Breast epithelium (tissue), 4 donors: Measurements from ENCODE around the gene FOXC1. TPM values are rescaled to one million over a fixed set of nuclear protein-coding genes. Genes with fewer than 3 reads are reported as not detected.

ENCODE experiments used
- DNase-seq, 2 donors: peaks; one replicate each; pipeline ENCODE4 v3.0.0-alpha.2; 2019; ENCODE audit warnings: low spot score in 2 of 2
- H3K27ac ChIP-seq, 2 donors: fragments of 200-600 bp; sonication (generic) in 1 of 2; one replicate each; pipeline ENCODE4 v1.5.1; 2016 to 2019; ENCODE audit warnings: mild to moderate bottlenecking in 1 of 2
- H3K27me3 ChIP-seq, 2 donors: fragments of 200-600 bp; sonication (generic) in 1 of 2; one replicate each; pipeline versions ENCODE4 v1.5.1 to v1.6.0; 2017 to 2019; ENCODE audit warnings: control low read depth in 1 of 2, mild to moderate bottlenecking in 1 of 2
- H3K36me3 ChIP-seq: fragments of 200-600 bp; one replicate; pipeline ENCODE4 v1.5.1; 2019
- H3K4me1 ChIP-seq, 2 donors: fragments of 200-600 bp; sonication (generic); one replicate each; pipeline ENCODE4 v1.5.1; 2016 to 2019; ENCODE audit warnings: control low read depth in 1 of 2
- H3K4me3 ChIP-seq, 3 donors: fragments of 200-600 bp; sonication (generic); 1 replicate in 2 of 3; 2 replicates in 1 of 3; pipeline ENCODE4 v1.5.1; 2016 to 2019; ENCODE audit warnings: mild to moderate bottlenecking in 3 of 3, moderate library complexity in 2 of 3
- H3K9me3 ChIP-seq, 2 donors: fragments of 200-600 bp; sonication (generic) in 1 of 2; one replicate each; pipeline ENCODE4 v1.5.1; 2016 to 2019; ENCODE audit warnings: control low read depth in 1 of 2
- CTCF ChIP-seq, 3 donors: fragments of 450-650 bp; IDR thresholded peaks; one replicate each; pipeline ENCODE4 v1.5.1; 2016 to 2017; ENCODE audit warnings: antibody characterized with exemption in 3 of 3, mild to moderate bottlenecking in 3 of 3, moderate library complexity in 3 of 3
- POLR2A ChIP-seq: fragments of 450-650 bp; IDR thresholded peaks from one replicate; pipeline ENCODE4 v1.6.1; 2016; ENCODE audit warnings: antibody characterized with exemption, mild to moderate bottlenecking, moderate library complexity
- POLR2AphosphoS5 ChIP-seq, 3 donors: sonication (generic); formaldehyde crosslinking; IDR thresholded peaks; one replicate each; pipeline ENCODE4 v1.6.1; 2017; ENCODE audit warnings: antibody characterized with exemption in 3 of 3
- intact Hi-C: fragments of 100-400 bp; cut with DNase I; formaldehyde crosslinking; loops from one replicate; pipeline ENCODE4 v1.15.1; 2023; ENCODE audit warnings: low total_unique reads
- total RNA-seq, 3 donors: library from RNA; depleted of rRNA; stranded (reverse); fragments of >200 nt; gene quantifications; one replicate each; pipeline ENCODE4 v1.1.0, GENCODE V29; 2016

FOXC1 gene
- total RNA-seq, 3 donors from 2014 or later = 3.7 to 13.2 (median 7.5) TPM

DNA sequence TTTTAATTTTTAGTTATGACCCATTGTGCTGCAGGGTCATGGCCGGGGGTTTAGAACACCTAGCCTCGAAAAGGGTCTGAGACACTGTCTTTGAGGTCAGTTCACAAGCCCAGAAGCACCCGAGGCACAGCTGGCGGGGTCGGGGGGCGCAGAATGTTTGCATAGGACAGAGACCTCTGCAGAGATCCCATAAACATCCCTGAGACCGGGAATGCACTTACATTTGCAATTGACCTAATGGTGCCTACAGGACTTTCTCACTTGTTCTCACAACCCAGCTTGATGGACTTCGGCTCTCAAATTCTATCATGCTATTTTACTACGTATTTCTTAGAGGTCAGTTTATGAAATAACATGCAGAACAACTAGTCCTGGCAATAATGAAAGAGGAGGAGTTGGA is 33.5 kb upstream of the FOXC1 start:
- H3K27ac ChIP-seq = peak overlapping the region; percentile 92 to 96
- H3K4me1 ChIP-seq = peaks cover 0 to 32% of the 10 kb centered on the region in 2 donors
- no peaks in the 10 kb centered on the region for H3K36me3 ChIP-seq
- intact Hi-C loops = no loop called here
- no peak for TF ChIP-seq CTCF (IDR thresholded peaks at IDR 0.05)
- no peak for TF ChIP-seq POLR2AphosphoS5 (IDR thresholded peaks at IDR 0.05)
- TF ChIP-seq POLR2A = no peak
- DNase-seq = no peak
- H3K4me3 ChIP-seq = peak overlapping the region in 1 of 3 donors; percentile 61
- H3K27me3 ChIP-seq = no peaks in the 10 kb centered on the region
- H3K9me3 ChIP-seq = no peaks in the 10 kb centered on the region

GRCh38 chr6:1576711-1577110 is 33.0 kb upstream of the FOXC1 start:
- Histone ChIP-seq H3K36me3 (no peaks in the 10 kb centered on the region), H3K4me1 (peaks cover 0 to 32% of the 10 kb centered on the region in 2 donors), H3K9me3 (no peaks in the 10 kb centered on the region), H3K4me3 (no peak overlapping the region), H3K27ac (peak overlapping the region; percentile 92 to 96), H3K27me3 (no peaks in the 10 kb centered on the region)
- DNase-seq = no peak
- TF ChIP-seq POLR2AphosphoS5 (IDR thresholded peaks at IDR 0.05) (no peak), POLR2A (no peak), CTCF (IDR thresholded peaks at IDR 0.05) (no peak)
- intact Hi-C loops = no loop called here

- Histone ChIP-seq H3K27ac (peak overlapping the region; percentile 92 to 96), H3K27me3 (no peaks in the 10 kb centered on the region), H3K9me3 (no peaks in the 10 kb centered on the region), H3K4me1 (peaks cover 0 to 32% of the 10 kb centered on the region in 2 donors), H3K36me3 (no peaks in the 10 kb centered on the region), H3K4me3 (no peak overlapping the region)
- no peak for TF ChIP-seq CTCF (IDR thresholded peaks at IDR 0.05)
- no peak for TF ChIP-seq POLR2A
- TF ChIP-seq POLR2AphosphoS5 (IDR thresholded peaks at IDR 0.05) = no peak
- DNase-seq = no peak
- intact Hi-C loops = no loop called here
These were observed 32.5 kb upstream of the FOXC1 start for GRCh38 chr6:1577146-1577680.

- TF ChIP-seq CTCF (IDR thresholded peaks at IDR 0.05) = no peak
- TF ChIP-seq POLR2AphosphoS5 (IDR thresholded peaks at IDR 0.05) = no peak
- TF ChIP-seq POLR2A = no peak
- intact Hi-C loops = no loop called here
- H3K27me3 ChIP-seq = no peaks in the 10 kb centered on the region
- H3K9me3 ChIP-seq = no peaks in the 10 kb centered on the region
- peak overlapping the region in 1 of 2 donors; percentile 27 for H3K27ac ChIP-seq
- peak in 1 of 2 donors; percentile 14 for DNase-seq
- no peak overlapping the region for H3K4me3 ChIP-seq
- H3K4me1 ChIP-seq = peaks cover 0 to 32% of the 10 kb centered on the region in 2 donors
- no peaks in the 10 kb centered on the region for H3K36me3 ChIP-seq
These were observed 31.6 kb upstream of the FOXC1 start for GRCh38 chr6:1577896-1578745.

DNA sequence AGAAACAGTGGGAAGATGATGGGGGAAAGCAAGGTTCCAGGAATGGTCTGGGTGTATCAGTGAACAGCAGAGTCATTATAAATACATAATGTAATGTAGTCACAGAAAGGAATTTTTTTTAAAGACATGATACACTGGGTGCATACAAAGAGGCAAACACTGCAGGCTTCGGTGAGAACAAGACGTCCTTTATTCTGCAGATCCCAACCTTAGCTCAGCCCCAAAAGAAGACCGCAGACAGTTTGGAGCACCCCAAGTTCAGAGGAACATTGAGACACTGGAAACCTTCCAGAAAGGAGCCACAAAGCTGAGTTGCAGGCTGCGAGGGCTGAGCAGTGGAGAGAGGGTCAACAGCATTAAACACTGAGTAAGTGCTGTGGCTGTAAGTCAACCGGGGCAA is 30.6 kb upstream of the FOXC1 start:
- H3K4me1 ChIP-seq = peaks cover 0 to 30% of the 10 kb centered on the region in 2 donors
- TF ChIP-seq POLR2AphosphoS5 (IDR thresholded peaks at IDR 0.05) (no peak), POLR2A (no peak), CTCF (IDR thresholded peaks at IDR 0.05) (no peak)
- intact Hi-C loops = no loop called here
- no peak overlapping the region for H3K4me3 ChIP-seq
- no peaks in the 10 kb centered on the region for H3K27me3 ChIP-seq
- H3K9me3 ChIP-seq = no peaks in the 10 kb centered on the region
- peak overlapping the region; percentile 41 to 60 for H3K27ac ChIP-seq
- peak in 1 of 2 donors; percentile 31 for DNase-seq
- no peaks in the 10 kb centered on the region for H3K36me3 ChIP-seq
